Smooth muscle cell (in vitro differentiated cells): ENCODE results near the gene SNX33. TPM values are rescaled to one million over a fixed set of nuclear protein-coding genes. Genes with fewer than 3 reads are reported as not detected.
A peak's percentile ranks its signal among the peaks of the same experiment; 100 is the strongest.
"Not testable (repeated sequence)": the region's sequence is repeated elsewhere in the genome, so short reads cannot be mapped to it uniquely, and the experiment has no call there.

Experiments used
- DNase-seq: peaks from one replicate; lab custom pipeline; 2025; ENCODE audit not compliant: unreplicated experiment; lab: John Stamatoyannopoulos, UW
- H2AFZ ChIP-seq: fragments of 200-600 bp; sonication (generic); 2 replicates; pipeline ENCODE4 v1.6.0; 2016; ENCODE audit warnings: antibody characterized with exemption, low read depth, mild to moderate bottlenecking
- H3F3A ChIP-seq: fragments of 200-600 bp; sonication (generic); 2 replicates; pipeline ENCODE4 v1.6.0; 2017; ENCODE audit warnings: antibody characterized with exemption, low read depth
- H3K27ac ChIP-seq: fragments of 200-600 bp; sonication (generic); 2 replicates; pipeline ENCODE4 v1.5.1; 2016; ENCODE audit warnings: low read depth, mild to moderate bottlenecking
- H3K27me3 ChIP-seq: fragments of 200-600 bp; sonication (generic); 2 replicates; pipeline ENCODE4 v1.6.1; 2016; ENCODE audit warnings: low read depth, mild to moderate bottlenecking
- H3K36me3 ChIP-seq: fragments of 200-600 bp; sonication (generic); 2 replicates; pipeline ENCODE4 v1.5.1; 2016; ENCODE audit warnings: low read depth
- H3K4me1 ChIP-seq: fragments of 200-600 bp; sonication (generic); 2 replicates; pipeline ENCODE4 v1.5.1; 2016; ENCODE audit warnings: low read depth
- H3K4me2 ChIP-seq: fragments of 200-600 bp; sonication (generic); 2 replicates; pipeline ENCODE4 v1.6.0; 2016; ENCODE audit warnings: mild to moderate bottlenecking
- H3K4me3 ChIP-seq: fragments of 200-600 bp; sonication (generic); 2 replicates; pipeline ENCODE4 v1.5.1; 2016; ENCODE audit warnings: mild to moderate bottlenecking
- H3K79me2 ChIP-seq: fragments of 200-600 bp; sonication (generic); 2 replicates; pipeline ENCODE4 v1.6.0; 2016; ENCODE audit warnings: low read depth, mild to moderate bottlenecking
- H3K9ac ChIP-seq: fragments of 200-600 bp; sonication (generic); 2 replicates; pipeline ENCODE4 v1.6.0; 2016; ENCODE audit warnings: low read depth
- H3K9me3 ChIP-seq: fragments of 200-600 bp; sonication (generic); replicated peaks from 2 replicates; pipeline ENCODE4 v1.5.1; 2016; ENCODE audit warnings: low read depth
- H4K20me1 ChIP-seq: fragments of 200-600 bp; sonication (generic); 2 replicates; pipeline ENCODE4 v1.6.0; 2016; ENCODE audit warnings: low read depth
- CTCF ChIP-seq: fragments of 200-600 bp; sonication (generic); IDR thresholded peaks from 2 replicates; pipeline ENCODE4 v1.5.1; 2017; ENCODE audit warnings: borderline replicate concordance, mild to moderate bottlenecking, antibody characterized with exemption; ENCODE audit not compliant: insufficient read depth, poor library complexity, severe bottlenecking
- WGBS: methylation state at CpG from one replicate; pipeline ENCODE4 v1.1.7; 2016; ENCODE audit warnings: low lambda C conversion rate; 5-methylcytosine and 5-hydroxymethylcytosine counted together
- polyA plus RNA-seq: library from polyadenylated mRNA; unstranded; fragments of >200 nt; fragmentation: Nextera tagmentation; extraction: Ambion mirVana; gene quantifications from 2 replicates; pipeline ENCODE4 v1.2.1, GENCODE V29; 2016
- total RNA-seq: library from RNA; depleted of rRNA; stranded (reverse); fragments of >200 nt; gene quantifications from 2 replicates; pipeline ENCODE4 v1.2.3, GENCODE V29; 2014

The SNX33 gene
- total and polyA plus RNA-seq, 2 experiments from 2014 or later, result 13.6 to 14.2 TPM

GRCh38 chr15:75688278-75688557, 40.5 kb downstream of the SNX33 start:
- H3K9ac ChIP-seq, result no peak overlapping the region
- WGBS, result 98% methylated on average over 7 of the region's 7 CpGs
- H3F3A ChIP-seq, result no peaks in the 10 kb centered on the region
- H3K27me3 ChIP-seq, result no peaks in the 10 kb centered on the region
- no peak overlapping the region for H3K27ac ChIP-seq
- H3K4me3 ChIP-seq, result no peak overlapping the region
- no peak for DNase-seq
- no peak overlapping the region for H2AFZ ChIP-seq
- no peak overlapping the region for H3K4me2 ChIP-seq
- H3K9me3 ChIP-seq, result no peaks in the 10 kb centered on the region
- H3K4me1 ChIP-seq, result peaks cover under 1% of the 10 kb centered on the region
- TF ChIP-seq CTCF, result no peak
- H4K20me1 ChIP-seq, result peaks cover 4% of the 10 kb centered on the region
- H3K79me2 ChIP-seq, result no peaks in the 10 kb centered on the region
- H3K36me3 ChIP-seq, result no peaks in the 10 kb centered on the region

- Histone ChIP-seq H3K9ac (no peak overlapping the region), H3K4me3 (no peak overlapping the region), H3K79me2 (no peaks in the 10 kb centered on the region), H3K27me3 (no peaks in the 10 kb centered on the region), H3K4me2 (no peak overlapping the region), H3K4me1 (peaks cover 7% of the 10 kb centered on the region), H3F3A (peaks cover 2% of the 10 kb centered on the region), H3K9me3 (no peaks in the 10 kb centered on the region), H3K27ac (no peak overlapping the region), H2AFZ (no peak overlapping the region), H4K20me1 (peaks cover 4% of the 10 kb centered on the region), H3K36me3 (no peaks in the 10 kb centered on the region)
- no peak for DNase-seq
- 99% methylated on average over 25 of the region's 26 CpGs for WGBS
- TF ChIP-seq CTCF, result no peak
These were observed 41.1 kb downstream of the SNX33 start for GRCh38 chr15:75688831-75689230.

- not testable (repeated sequence) for H2AFZ ChIP-seq, H4K20me1 ChIP-seq, H3K27me3 ChIP-seq, H3K79me2 ChIP-seq, H3K9ac ChIP-seq, H3K27ac ChIP-seq, H3K4me2 ChIP-seq, DNase-seq, H3K36me3 ChIP-seq, H3F3A ChIP-seq, H3K4me3 ChIP-seq, H3K9me3 ChIP-seq
- H3K4me1 ChIP-seq, result peaks cover 11% of the 10 kb centered on the region
- 97% methylated on average over 15 of the region's 20 CpGs for WGBS
These were observed 41.7 kb downstream of the SNX33 start for GRCh38 chr15:75689429-75689828.

GRCh38 chr15:75692311-75692710, 44.6 kb downstream of the SNX33 start:
- not testable (repeated sequence) for H4K20me1 ChIP-seq, H3K27me3 ChIP-seq, H3K36me3 ChIP-seq, H3K9ac ChIP-seq, H3K27ac ChIP-seq, H3K9me3 ChIP-seq, H3K4me3 ChIP-seq, H3K4me2 ChIP-seq, DNase-seq, H3K79me2 ChIP-seq, H2AFZ ChIP-seq
- peaks cover 23% of the 10 kb centered on the region for H3K4me1 ChIP-seq
- 88% methylated on average over 4 of the region's 4 CpGs for WGBS
- H3F3A ChIP-seq, result peaks cover 12% of the 10 kb centered on the region

GRCh38 chr15:75693028-75693427, 45.3 kb downstream of the SNX33 start:
- peak overlapping the region; percentile 91 for H3K27ac ChIP-seq
- H3K4me1 ChIP-seq, result peaks cover 28% of the 10 kb centered on the region
- not testable (repeated sequence) for H2AFZ ChIP-seq, H3K27me3 ChIP-seq, H3K79me2 ChIP-seq, H3K4me2 ChIP-seq, H3K9ac ChIP-seq, H3K4me3 ChIP-seq, DNase-seq, H4K20me1 ChIP-seq, H3K9me3 ChIP-seq, H3K36me3 ChIP-seq
- WGBS, result 97% methylated on average over 10 of the region's 15 CpGs
- peaks cover 12% of the 10 kb centered on the region for H3F3A ChIP-seq
